ENCODE measurements around the gene WDR37.
"Not testable (repeated sequence)": the region's sequence is repeated elsewhere in the genome, so short reads cannot be mapped to it uniquely, and the experiment has no call there.

WDR37 gene, protein sequence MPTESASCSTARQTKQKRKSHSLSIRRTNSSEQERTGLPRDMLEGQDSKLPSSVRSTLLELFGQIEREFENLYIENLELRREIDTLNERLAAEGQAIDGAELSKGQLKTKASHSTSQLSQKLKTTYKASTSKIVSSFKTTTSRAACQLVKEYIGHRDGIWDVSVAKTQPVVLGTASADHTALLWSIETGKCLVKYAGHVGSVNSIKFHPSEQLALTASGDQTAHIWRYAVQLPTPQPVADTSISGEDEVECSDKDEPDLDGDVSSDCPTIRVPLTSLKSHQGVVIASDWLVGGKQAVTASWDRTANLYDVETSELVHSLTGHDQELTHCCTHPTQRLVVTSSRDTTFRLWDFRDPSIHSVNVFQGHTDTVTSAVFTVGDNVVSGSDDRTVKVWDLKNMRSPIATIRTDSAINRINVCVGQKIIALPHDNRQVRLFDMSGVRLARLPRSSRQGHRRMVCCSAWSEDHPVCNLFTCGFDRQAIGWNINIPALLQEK

DNA sequence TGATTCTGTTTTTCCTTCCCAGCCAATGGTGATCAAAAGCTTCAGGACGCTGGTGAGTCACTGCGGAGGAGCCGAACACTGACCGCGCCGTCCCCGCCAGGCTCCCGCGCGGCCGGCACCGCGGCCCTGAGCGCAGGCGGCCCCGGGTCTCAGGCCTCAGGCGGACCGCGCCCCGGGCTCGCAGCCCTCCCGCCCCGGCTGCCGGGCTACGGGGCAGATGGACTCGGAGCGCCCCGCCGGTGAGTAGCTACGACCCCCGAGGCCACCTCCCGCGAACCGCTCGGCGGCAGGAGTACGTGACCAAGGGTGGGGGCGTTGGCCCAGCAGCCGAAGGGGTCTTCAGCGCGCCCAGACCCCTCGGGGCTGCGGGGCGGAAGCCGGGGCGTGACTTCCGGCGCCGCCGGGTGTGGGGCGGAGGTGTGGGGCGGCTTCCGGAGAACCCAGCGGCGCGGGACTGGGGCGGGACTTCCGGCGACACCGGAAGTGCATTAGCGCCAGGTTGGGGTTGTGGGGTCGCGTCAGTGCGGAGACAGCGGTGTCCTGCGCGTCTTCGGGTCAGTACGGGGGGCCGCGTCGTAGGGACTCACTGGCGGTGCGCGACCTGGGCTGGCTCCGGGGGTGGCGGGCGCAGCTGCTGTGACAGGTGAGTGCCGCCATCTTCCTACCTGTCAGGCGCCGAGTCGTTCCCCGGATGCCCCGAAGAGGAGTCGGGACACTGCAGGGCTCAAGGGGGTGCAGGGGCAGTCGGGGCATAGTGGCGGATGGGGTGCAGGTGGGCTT, at the start of gene WDR37:
Gene WDR37, plus strand, starts transcription at position 60 of the 780 bp plus-strand sequence. CDS start 15,771 bp downstream, outside the sequence.
- Mint-ChIP-seq H3K36me3 (ENCODE audit: low read depth) (peaks cover 26% of the 10 kb centered on the region), H3K27me3 (ENCODE audit: low read depth) (no peaks in the 10 kb centered on the region), H3K27ac (peak within 1 kb of the TSS; percentile 93 to 98 (median 97)), H3K9me3 (no peaks in the 10 kb centered on the region), H3K4me1 (peaks cover 52% of the 10 kb centered on the region), H3K4me3 (peak within 1 kb of the TSS; percentile 96 to 98 (median 96))
- TF ChIP-seq, protein P1, sequence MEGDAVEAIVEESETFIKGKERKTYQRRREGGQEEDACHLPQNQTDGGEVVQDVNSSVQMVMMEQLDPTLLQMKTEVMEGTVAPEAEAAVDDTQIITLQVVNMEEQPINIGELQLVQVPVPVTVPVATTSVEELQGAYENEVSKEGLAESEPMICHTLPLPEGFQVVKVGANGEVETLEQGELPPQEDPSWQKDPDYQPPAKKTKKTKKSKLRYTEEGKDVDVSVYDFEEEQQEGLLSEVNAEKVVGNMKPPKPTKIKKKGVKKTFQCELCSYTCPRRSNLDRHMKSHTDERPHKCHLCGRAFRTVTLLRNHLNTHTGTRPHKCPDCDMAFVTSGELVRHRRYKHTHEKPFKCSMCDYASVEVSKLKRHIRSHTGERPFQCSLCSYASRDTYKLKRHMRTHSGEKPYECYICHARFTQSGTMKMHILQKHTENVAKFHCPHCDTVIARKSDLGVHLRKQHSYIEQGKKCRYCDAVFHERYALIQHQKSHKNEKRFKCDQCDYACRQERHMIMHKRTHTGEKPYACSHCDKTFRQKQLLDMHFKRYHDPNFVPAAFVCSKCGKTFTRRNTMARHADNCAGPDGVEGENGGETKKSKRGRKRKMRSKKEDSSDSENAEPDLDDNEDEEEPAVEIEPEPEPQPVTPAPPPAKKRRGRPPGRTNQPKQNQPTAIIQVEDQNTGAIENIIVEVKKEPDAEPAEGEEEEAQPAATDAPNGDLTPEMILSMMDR (IDR thresholded peaks at IDR 0.05; ENCODE audit: unreplicated experiment in 3 of 3): no peak

- peaks cover 85% of the 10 kb centered on the region for H3K36me3 Mint-ChIP-seq (ENCODE audit: low read depth)
Measured at GRCh38 chr10:1006573-1006972, 49.6 kb upstream of the WDR37 start.

DNA sequence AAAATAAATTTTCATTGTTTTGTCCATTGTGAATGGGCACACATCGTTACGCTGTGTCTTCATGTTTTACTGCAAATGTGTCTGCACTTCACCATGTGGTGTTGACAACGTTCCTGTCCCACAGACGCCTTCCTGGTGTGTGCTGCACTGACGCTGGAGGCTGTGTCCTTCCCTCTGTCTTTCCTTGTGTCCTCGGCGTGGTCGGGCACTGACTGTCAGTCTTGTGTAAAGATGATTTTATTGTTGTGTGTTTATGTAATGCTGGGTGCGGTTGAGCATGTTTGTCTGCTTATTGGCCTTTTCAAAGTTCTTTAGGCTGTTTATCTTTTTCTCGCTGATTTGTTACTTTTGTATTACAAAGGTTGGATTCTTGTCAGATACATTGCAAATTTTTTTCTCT, 48.6 kb upstream of the WDR37 start:
- Mint-ChIP-seq H3K4me1 (no peaks in the 10 kb centered on the region), H3K27ac (no peak overlapping the region), H3K36me3 (ENCODE audit: low read depth) (peaks cover 85% of the 10 kb centered on the region), H3K4me3 (no peak overlapping the region), H3K9me3 (peaks cover 9% of the 10 kb centered on the region), H3K27me3 (ENCODE audit: low read depth) (no peaks in the 10 kb centered on the region)
- TF ChIP-seq, protein P1 (IDR thresholded peaks at IDR 0.05; ENCODE audit: unreplicated experiment in 3 of 3): no peak

More at GRCh38 chr10:1006573-1006972, 49.6 kb upstream of the WDR37 start:
- TF ChIP-seq, protein P1 (IDR thresholded peaks at IDR 0.05; ENCODE audit: unreplicated experiment in 3 of 3): no peak
- H3K9me3 Mint-ChIP-seq: peaks cover 16% of the 10 kb centered on the region
- no peaks in the 10 kb centered on the region for H3K27me3 Mint-ChIP-seq (ENCODE audit: low read depth)
- H3K27ac Mint-ChIP-seq: no peak overlapping the region
- H3K4me1 Mint-ChIP-seq: no peaks in the 10 kb centered on the region
- H3K4me3 Mint-ChIP-seq: no peak overlapping the region

- Mint-ChIP-seq H3K9me3 (no peaks in the 10 kb centered on the region), H3K4me1 (no peaks in the 10 kb centered on the region), H3K27me3 (ENCODE audit: low read depth) (no peaks in the 10 kb centered on the region), H3K4me3 (no peak overlapping the region), H3K27ac (no peak overlapping the region), H3K36me3 (ENCODE audit: low read depth) (peaks cover 81% of the 10 kb centered on the region)
- TF ChIP-seq, protein P1 (IDR thresholded peaks at IDR 0.05; ENCODE audit: unreplicated experiment in 3 of 3): no peak
Measured at GRCh38 chr10:1009071-1009494, 47.1 kb upstream of the WDR37 start.

DNA sequence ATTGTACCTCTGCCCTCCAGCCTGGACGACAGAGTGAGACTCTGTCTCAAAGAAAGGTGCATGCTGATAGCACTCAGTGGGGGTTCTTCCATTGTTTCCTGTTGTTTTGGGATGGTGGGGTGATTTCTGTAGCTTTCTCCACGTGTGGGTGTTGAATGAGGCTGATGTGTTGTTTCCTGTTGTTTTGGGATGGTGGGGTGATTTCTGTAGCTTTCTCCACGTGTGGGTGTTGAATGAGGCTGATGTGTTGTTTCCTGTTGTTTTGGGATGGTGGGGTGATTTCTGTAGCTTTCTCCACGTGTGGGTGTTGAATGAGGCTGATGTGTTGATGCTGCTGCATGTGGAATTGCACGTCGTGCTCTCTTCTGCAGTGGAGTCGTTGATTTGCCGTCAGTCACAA, 46.2 kb upstream of the WDR37 start:
- not testable (repeated sequence) for H3K9me3 Mint-ChIP-seq; H3K27ac Mint-ChIP-seq; H3K27me3 Mint-ChIP-seq (ENCODE audit: low read depth); H3K4me3 Mint-ChIP-seq; H3K4me1 Mint-ChIP-seq
- H3K36me3 Mint-ChIP-seq (ENCODE audit: low read depth): peaks cover 84% of the 10 kb centered on the region

DNA sequence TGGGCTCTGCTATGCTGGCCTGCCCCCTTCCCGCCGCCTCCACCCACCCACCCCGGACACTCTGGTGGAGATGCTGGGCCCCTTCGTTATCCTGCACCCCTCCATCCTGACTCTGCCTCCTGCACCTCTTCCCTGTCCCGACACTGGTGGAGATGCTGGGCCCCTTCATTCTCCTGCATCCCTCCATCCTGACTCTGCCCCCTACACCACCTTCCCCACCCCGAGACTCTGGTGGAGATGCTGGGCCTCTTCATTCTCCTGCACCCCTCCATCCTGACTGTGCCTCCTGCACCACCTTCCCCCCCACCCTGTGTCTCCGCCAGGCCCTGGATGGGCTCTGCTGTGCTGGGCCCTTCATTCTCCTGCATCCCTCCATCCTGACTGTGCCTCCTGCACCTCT, 45.5 kb upstream of the WDR37 start:
- Mint-ChIP-seq H3K9me3 (no peaks in the 10 kb centered on the region), H3K27ac (no peak overlapping the region)

More for the DNA sequence above, 45.5 kb upstream of the WDR37 start:
- Mint-ChIP-seq H3K4me1 (no peaks in the 10 kb centered on the region), H3K4me3 (no peak overlapping the region), H3K36me3 (ENCODE audit: low read depth) (peaks cover 81% of the 10 kb centered on the region), H3K27me3 (ENCODE audit: low read depth) (no peaks in the 10 kb centered on the region)
- TF ChIP-seq, protein P1 (IDR thresholded peaks at IDR 0.05; ENCODE audit: unreplicated experiment in 3 of 3): no peak
